ENCODE results near the gene C2orf49. TPM values are rescaled to one million over a fixed set of nuclear protein-coding genes. Genes with fewer than 3 reads are reported as not detected.

C2orf49 gene
- total RNA-seq, 1 donor from 2014 or later = 12.2 TPM

GRCh38 chr2:105361102-105361889, 24.0 kb downstream of the C2orf49 start:
- intact Hi-C loops (cut with DNase I) = no loop called here
- peaks cover 71 to 91% of the 10 kb centered on the region in 2 donors for H3K36me3 ChIP-seq
- no peak overlapping the region for H3K27ac ChIP-seq

DNA sequence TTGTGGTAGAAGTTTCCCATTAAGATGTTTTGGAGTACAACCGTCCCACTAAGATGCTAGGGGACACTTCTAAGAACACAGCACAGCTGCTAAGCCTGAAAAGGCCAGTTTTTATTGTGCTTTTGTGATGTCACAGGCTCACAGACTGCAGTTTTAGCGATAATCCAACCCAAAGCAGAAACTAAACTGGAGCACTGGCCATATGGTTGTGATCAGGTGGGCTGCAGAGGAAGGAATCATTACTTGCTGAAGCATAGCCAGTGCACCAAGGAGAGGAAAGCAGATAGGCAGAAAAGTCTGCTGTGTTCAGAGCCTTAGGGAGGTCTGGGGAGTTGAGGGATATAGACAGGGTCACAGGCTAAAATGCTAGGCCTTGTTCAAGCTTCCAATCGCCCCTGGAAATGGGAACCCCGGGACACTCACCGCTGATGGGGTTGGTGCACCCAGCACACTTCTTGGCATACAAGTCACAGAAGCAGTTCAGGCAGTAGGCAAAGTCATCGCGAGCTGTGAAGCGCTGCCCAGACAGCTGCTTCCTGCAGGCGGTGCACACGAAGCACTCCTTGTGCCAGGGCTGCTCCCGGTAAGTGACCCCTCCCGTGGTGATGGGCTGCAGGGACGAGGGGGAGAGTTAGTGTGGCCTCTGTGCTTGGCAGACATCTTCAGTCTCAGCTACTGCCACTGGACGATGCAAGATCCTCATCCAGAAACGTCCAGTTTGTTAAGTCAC, 25.7 kb downstream of the C2orf49 start:
- DNase-seq (ENCODE audit: low spot score in 2 of 2) = no peak
- no peaks in the 10 kb centered on the region for H3K27me3 ChIP-seq
- intact Hi-C loops (cut with DNase I) = no loop called here
- no peaks in the 10 kb centered on the region for H3K9me3 ChIP-seq
- H3K4me1 ChIP-seq = no peaks in the 10 kb centered on the region
- H3K27ac ChIP-seq = no peak overlapping the region
- peaks cover 58 to 87% of the 10 kb centered on the region in 2 donors for H3K36me3 ChIP-seq
- TF ChIP-seq, protein P1, sequence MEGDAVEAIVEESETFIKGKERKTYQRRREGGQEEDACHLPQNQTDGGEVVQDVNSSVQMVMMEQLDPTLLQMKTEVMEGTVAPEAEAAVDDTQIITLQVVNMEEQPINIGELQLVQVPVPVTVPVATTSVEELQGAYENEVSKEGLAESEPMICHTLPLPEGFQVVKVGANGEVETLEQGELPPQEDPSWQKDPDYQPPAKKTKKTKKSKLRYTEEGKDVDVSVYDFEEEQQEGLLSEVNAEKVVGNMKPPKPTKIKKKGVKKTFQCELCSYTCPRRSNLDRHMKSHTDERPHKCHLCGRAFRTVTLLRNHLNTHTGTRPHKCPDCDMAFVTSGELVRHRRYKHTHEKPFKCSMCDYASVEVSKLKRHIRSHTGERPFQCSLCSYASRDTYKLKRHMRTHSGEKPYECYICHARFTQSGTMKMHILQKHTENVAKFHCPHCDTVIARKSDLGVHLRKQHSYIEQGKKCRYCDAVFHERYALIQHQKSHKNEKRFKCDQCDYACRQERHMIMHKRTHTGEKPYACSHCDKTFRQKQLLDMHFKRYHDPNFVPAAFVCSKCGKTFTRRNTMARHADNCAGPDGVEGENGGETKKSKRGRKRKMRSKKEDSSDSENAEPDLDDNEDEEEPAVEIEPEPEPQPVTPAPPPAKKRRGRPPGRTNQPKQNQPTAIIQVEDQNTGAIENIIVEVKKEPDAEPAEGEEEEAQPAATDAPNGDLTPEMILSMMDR (IDR thresholded peaks at IDR 0.05) = no peak
- no peak overlapping the region for H3K4me3 ChIP-seq

More at GRCh38 chr2:105361102-105361889, 24.0 kb downstream of the C2orf49 start:
- TF ChIP-seq, protein P1 (IDR thresholded peaks at IDR 0.05) = no peak
- H3K27me3 ChIP-seq = no peaks in the 10 kb centered on the region
- peaks cover 5 to 11% of the 10 kb centered on the region in 2 donors for H3K9me3 ChIP-seq
- H3K4me1 ChIP-seq = no peaks in the 10 kb centered on the region
- H3K4me3 ChIP-seq = no peak overlapping the region
- DNase-seq (ENCODE audit: low spot score in 2 of 2) = no peak

- Histone ChIP-seq H3K27ac (no peak overlapping the region), H3K4me1 (no peaks in the 10 kb centered on the region), H3K9me3 (no peaks in the 10 kb centered on the region), H3K36me3 (peaks cover 52 to 72% of the 10 kb centered on the region in 2 donors), H3K27me3 (no peaks in the 10 kb centered on the region), H3K4me3 (no peak overlapping the region)
- intact Hi-C loops (cut with DNase I) = no loop called here
- TF ChIP-seq, protein P1 (IDR thresholded peaks at IDR 0.05) = no peak
- no peak for DNase-seq (ENCODE audit: low spot score in 2 of 2)
Observed at GRCh38 chr2:105364436-105365139, 27.2 kb downstream of the C2orf49 start.

- intact Hi-C loops (cut with DNase I) = no loop called here
- TF ChIP-seq, protein P1 (IDR thresholded peaks at IDR 0.05) = no peak
- no peak for DNase-seq (ENCODE audit: low spot score in 2 of 2)
- Histone ChIP-seq H3K27ac (no peak overlapping the region), H3K4me1 (peaks cover 0 to 3% of the 10 kb centered on the region in 2 donors), H3K27me3 (no peaks in the 10 kb centered on the region), H3K4me3 (no peak overlapping the region), H3K36me3 (peaks cover 52 to 69% of the 10 kb centered on the region in 2 donors), H3K9me3 (no peaks in the 10 kb centered on the region)
Observed at GRCh38 chr2:105365206-105365605, 27.9 kb downstream of the C2orf49 start.

DNA sequence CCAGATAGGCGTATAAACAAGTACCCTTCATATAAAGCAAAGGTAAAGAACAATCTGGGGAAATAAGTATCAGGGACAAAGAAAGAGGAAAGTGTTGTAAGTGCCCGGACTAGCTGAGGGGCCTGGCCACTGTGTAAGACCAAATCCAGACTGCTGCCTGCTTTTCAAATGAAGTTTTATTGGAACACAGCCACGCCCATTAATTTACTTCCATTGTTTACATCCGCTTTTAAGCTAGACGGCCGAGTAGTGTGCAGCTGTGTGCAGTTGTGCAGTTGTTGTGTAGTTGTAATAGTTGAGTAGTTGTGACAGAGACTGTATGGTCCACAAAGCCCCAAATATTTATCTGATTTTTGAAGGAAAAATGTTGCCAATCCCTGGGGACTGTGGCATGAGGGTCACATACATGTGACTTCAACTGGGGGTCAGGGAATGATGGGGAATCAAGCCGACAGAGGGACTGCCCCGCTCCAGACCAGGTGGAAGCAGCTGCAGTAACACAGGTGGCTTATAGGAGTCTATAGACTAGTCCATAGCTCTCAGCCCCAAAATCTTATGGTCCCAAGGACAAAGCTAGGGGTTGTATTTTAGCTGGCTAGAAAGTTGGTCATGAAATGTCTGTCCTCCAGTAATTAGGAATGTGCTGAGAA, 31.5 kb downstream of the C2orf49 start:
- intact Hi-C loops (cut with DNase I) = loop anchor here (1.0 kb wide), 1 partner anchor 152 kb away; no protein-coding TSS in a partner anchor

More for the DNA sequence above, 31.5 kb downstream of the C2orf49 start:
- H3K4me3 ChIP-seq = no peak overlapping the region
- no peak overlapping the region for H3K27ac ChIP-seq
- peaks cover 2 to 7% of the 10 kb centered on the region in 2 donors for H3K4me1 ChIP-seq
- H3K36me3 ChIP-seq = peaks cover 29 to 46% of the 10 kb centered on the region in 2 donors
- H3K9me3 ChIP-seq = no peaks in the 10 kb centered on the region
- H3K27me3 ChIP-seq = no peaks in the 10 kb centered on the region
- peak in 1 of 2 donors; percentile 52 for DNase-seq (ENCODE audit: low spot score in 2 of 2)
- TF ChIP-seq, protein P1 (IDR thresholded peaks at IDR 0.05) = no peak

All from ascending aorta (tissue), 2 donors.